Mesothelial cell of epicardium (in vitro differentiated cells): ENCODE measurements around the gene SOX10. TPM values are rescaled to one million over a fixed set of nuclear protein-coding genes. Genes with fewer than 3 reads are reported as not detected.

ENCODE experiments used
- DNase-seq, 2 experiments: peaks; one replicate each; pipeline ENCODE4 v3.0.0; 2021; ENCODE audit warnings: low spot score in 2 of 2; ENCODE audit not compliant: unreplicated experiment in 2 of 2
- H3K27ac Mint-ChIP-seq: 2 replicates; pipeline ENCODE4 v1.8.0; 2021; ENCODE audit warnings: mixed read lengths
- H3K27me3 Mint-ChIP-seq: 2 replicates; pipeline ENCODE4 v1.8.0; 2021; ENCODE audit warnings: low read depth, mixed read lengths
- H3K36me3 Mint-ChIP-seq: 2 replicates; pipeline ENCODE4 v1.8.0; 2021; ENCODE audit warnings: mixed read lengths
- H3K4me1 Mint-ChIP-seq: 2 replicates; pipeline ENCODE4 v1.8.0; 2021; ENCODE audit warnings: mixed read lengths
- H3K4me3 Mint-ChIP-seq: 2 replicates; pipeline ENCODE4 v1.8.0; 2021; ENCODE audit warnings: mild to moderate bottlenecking, moderate library complexity, mixed read lengths
- H3K9me3 Mint-ChIP-seq: 2 replicates; pipeline ENCODE4 v1.8.0; 2021; ENCODE audit warnings: mixed read lengths
- total RNA-seq: library from RNA; stranded (reverse); gene quantifications from 3 replicates; pipeline ENCODE4 v1.2.1, GENCODE V29; 2021
- TF ChIP-seq, protein P1 (sequence below): fragments of 200-600 bp; sonication (generic); IDR thresholded peaks from one replicate; pipeline ENCODE4 v1.5.0; 2021; ENCODE audit warnings: antibody characterized with exemption; ENCODE audit not compliant: unreplicated experiment

The SOX10 gene
- total RNA-seq, 1 donor from 2014 or later: 0.09 TPM

DNA sequence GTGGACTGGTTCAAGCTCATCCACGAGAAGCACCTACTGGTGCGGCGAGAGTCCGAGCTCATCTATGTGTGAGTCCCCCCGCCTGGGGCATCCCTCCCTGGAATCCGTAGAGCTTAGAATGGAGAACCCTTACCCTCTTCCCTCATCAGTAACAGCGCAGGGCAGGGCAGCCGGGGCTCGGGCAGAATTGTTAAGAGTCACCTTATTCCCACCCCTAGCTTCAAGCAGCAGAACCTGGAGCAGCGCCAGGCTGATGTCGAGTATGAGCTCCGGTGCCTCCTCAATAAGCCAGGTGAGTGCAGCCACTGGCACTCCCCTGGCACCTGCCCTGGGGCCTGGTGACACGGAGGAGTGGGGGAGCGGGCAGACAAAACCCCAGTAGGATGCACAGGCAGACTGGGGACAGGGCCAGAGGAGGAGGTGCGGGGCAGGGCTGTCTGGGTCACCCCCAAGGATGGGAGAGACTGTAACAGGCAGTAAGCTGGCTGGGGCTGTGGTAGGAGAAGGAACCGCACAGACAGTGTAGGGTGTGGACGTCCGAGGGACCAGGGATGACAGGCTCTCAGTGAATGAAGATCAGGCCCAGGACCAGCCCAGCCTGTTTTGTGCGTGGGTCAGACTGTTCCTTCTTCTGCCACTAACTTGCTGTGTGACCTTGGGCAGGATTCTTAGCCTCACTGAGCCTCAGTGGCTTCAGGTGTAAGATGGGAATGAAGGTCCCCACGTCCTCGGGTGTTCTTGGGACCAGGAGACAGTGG is 51.4 kb downstream of the SOX10 start:
- Mint-ChIP-seq H3K4me1 (peaks cover 2% of the 10 kb centered on the region), H3K27me3 (no peaks in the 10 kb centered on the region), H3K9me3 (no peaks in the 10 kb centered on the region), H3K27ac (no peak overlapping the region), H3K4me3 (no peak overlapping the region), H3K36me3 (peaks cover 28% of the 10 kb centered on the region)
- no peak for DNase-seq
- TF ChIP-seq, protein P1, sequence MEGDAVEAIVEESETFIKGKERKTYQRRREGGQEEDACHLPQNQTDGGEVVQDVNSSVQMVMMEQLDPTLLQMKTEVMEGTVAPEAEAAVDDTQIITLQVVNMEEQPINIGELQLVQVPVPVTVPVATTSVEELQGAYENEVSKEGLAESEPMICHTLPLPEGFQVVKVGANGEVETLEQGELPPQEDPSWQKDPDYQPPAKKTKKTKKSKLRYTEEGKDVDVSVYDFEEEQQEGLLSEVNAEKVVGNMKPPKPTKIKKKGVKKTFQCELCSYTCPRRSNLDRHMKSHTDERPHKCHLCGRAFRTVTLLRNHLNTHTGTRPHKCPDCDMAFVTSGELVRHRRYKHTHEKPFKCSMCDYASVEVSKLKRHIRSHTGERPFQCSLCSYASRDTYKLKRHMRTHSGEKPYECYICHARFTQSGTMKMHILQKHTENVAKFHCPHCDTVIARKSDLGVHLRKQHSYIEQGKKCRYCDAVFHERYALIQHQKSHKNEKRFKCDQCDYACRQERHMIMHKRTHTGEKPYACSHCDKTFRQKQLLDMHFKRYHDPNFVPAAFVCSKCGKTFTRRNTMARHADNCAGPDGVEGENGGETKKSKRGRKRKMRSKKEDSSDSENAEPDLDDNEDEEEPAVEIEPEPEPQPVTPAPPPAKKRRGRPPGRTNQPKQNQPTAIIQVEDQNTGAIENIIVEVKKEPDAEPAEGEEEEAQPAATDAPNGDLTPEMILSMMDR: no peak

DNA sequence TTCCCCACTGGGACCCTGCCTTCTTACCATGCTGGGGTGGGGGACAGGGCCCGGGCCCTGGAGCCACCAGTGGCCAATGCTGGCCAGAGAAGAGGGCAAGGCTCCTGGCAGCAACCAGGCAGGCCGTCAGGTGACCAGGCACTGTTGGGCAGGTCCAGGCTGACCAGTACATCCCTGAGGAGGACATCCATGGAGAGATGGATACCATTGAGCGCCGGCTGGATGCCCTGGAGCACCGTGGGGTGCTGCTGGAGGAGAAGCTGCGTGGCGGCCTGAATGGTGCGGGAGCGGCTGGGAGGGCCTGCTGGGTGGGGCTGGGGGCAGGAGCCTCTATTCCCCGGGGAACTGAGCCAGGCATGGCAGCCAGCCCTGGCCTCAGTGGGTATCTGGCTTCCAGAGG is 52.0 kb downstream of the SOX10 start:
- no peaks in the 10 kb centered on the region for H3K27me3 Mint-ChIP-seq
- H3K27ac Mint-ChIP-seq: no peak overlapping the region
- H3K9me3 Mint-ChIP-seq: no peaks in the 10 kb centered on the region
- DNase-seq: no peak
- peaks cover 22% of the 10 kb centered on the region for H3K36me3 Mint-ChIP-seq
- no peak overlapping the region for H3K4me3 Mint-ChIP-seq
- peaks cover 2% of the 10 kb centered on the region for H3K4me1 Mint-ChIP-seq
- TF ChIP-seq, protein P1: no peak

DNA sequence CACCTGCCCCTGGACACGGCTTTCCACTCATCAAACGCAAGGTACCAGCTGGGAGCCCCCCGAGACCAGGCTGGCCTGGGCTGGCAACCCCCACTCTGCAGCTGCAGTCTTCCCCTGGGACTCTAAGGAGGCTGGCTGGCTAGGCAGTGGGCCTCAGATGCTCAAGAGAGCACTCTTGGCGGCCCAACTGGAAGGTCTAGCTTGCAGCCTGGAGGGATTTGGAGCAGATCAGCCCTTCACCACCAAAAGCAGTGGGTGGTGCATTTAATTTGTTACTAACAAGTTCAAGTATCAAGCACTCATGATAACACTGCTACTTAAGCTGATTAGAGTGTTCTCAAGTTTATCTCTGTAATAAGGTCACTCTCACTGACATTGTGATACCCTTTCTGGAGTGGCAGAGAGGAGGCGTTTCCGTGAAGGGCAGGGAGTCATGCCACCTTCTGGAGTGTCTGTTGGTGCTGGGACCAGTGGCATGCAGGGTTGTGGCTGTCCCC is 52.4 kb downstream of the SOX10 start:
- DNase-seq: no peak
- peaks cover 2% of the 10 kb centered on the region for H3K4me1 Mint-ChIP-seq
- peaks cover 21% of the 10 kb centered on the region for H3K36me3 Mint-ChIP-seq
- H3K27ac Mint-ChIP-seq: no peak overlapping the region
- H3K4me3 Mint-ChIP-seq: no peak overlapping the region
- H3K27me3 Mint-ChIP-seq: no peaks in the 10 kb centered on the region
- TF ChIP-seq, protein P1: no peak
- H3K9me3 Mint-ChIP-seq: no peaks in the 10 kb centered on the region

DNA sequence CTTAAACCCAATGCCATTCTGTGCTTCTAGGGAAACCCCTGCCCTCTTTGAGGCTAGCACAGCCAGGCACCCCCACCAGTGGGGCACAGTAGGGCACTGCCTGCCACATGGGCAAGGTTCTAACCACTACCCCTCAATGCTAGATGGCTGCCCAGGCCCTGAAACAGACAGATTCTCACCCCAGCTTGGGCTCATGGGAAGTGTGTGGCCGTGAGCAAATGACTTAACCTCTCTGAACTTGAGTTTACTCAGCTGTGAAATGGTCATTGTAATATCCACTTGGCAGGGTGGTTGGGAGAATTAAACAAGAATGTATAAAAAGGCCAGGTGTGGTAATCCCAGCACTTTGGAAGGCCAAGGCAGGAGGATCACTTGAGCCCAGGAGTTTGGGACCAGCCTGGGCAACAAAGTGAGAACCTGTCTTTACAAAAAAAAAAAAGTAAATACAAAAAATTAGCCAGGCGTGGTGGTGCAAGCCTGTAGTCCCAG is 53.4 kb downstream of the SOX10 start:
- Mint-ChIP-seq H3K27ac (no peak overlapping the region), H3K27me3 (no peaks in the 10 kb centered on the region), H3K9me3 (no peaks in the 10 kb centered on the region), H3K4me3 (no peak overlapping the region), H3K36me3 (peaks cover 16% of the 10 kb centered on the region), H3K4me1 (peaks cover 2% of the 10 kb centered on the region)
- TF ChIP-seq, protein P1: no peak
- DNase-seq: no peak

DNA sequence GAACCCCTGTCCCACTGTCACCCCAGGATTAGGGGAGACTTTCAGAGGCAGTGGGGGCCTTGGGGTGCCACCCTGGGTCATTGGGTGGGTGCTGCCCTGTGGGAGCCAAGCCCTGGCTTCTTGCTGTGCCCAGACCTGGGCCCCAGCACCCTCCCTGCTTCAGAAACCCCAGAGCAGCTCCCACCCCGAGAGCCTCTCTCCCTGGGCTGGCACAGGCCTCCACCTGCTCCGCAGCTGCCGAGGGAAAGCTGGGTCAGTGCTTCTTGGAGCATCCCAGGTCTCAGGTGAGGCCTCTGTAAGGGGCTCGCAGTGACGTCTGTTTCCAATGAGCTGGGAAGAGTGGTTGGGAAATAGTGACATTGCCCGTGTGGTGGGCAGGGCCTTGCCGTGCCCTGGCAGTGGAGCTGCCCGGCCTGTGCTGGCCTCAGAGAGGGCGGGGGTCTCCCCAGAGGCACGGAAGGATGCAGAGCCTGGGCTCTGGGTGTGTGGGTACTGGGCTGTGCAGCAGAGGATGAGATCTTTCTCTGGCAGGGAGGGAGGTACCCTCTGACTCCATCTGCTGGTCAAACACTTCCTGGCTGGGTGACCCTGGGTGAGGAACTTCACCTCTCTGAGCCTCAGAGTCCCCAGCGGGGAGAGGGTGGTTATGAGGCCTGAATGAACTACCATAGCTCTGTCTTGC is 53.9 kb downstream of the SOX10 start:
- no peak for DNase-seq
- TF ChIP-seq, protein P1: no peak
- Mint-ChIP-seq H3K4me3 (no peak overlapping the region), H3K4me1 (peaks cover 2% of the 10 kb centered on the region), H3K27me3 (no peaks in the 10 kb centered on the region), H3K36me3 (peaks cover 16% of the 10 kb centered on the region), H3K9me3 (no peaks in the 10 kb centered on the region), H3K27ac (no peak overlapping the region)
